GM18870 (cell line): ENCODE measurements around the gene ADCYAP1R1.
"Not testable (repeated sequence)": the region's sequence is repeated elsewhere in the genome, so short reads cannot be mapped to it uniquely, and the experiment has no call there.

Experiments
- ATAC-seq: cut with Tn5 transposase; IDR thresholded peaks from one replicate; pipeline ENCODE4 v1.9.1; 2021; ENCODE audit warnings: moderate library complexity; ENCODE audit not compliant: unreplicated experiment

Gene ADCYAP1R1

DNA sequence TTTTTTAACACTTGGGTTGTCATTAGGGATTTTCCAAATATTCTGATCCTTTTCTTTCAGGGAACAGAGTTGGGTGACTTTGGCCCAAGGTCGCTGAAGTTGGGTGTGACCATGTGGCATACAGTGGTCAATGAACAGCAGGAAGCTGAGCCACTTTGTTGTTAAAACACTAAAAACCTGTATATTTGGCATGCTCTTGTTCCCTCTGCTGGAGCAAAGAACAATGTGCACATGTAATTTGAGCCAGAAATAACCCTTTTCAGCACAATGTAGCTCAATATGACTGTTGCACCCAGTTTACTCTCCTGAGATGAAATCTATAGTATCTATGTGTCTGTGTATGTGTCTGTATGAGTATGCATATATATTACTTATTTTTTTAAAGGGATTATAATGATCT lies 74.9 kb downstream of the ADCYAP1R1 start:
- no peak for ATAC-seq

DNA sequence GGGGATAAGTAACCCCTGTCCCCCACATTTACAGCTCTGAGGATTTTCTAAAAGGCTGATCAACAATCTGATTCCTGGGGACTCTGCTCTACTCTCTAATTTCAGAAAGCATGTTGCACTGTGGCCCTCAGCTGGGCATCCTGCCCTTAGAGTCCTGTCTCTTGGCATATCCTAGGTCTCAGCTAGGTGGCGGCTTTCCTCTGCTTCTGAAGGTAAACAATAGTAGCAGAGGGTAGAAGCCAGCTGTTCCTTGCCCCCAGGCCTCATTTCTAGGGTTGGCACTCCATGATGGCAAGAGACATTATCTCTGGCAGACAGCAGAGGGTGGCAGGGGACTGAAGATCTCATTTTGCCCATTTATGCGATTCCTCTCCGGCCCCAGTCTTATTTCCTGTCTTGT lies 77.0 kb downstream of the ADCYAP1R1 start:
- no peak for ATAC-seq

DNA sequence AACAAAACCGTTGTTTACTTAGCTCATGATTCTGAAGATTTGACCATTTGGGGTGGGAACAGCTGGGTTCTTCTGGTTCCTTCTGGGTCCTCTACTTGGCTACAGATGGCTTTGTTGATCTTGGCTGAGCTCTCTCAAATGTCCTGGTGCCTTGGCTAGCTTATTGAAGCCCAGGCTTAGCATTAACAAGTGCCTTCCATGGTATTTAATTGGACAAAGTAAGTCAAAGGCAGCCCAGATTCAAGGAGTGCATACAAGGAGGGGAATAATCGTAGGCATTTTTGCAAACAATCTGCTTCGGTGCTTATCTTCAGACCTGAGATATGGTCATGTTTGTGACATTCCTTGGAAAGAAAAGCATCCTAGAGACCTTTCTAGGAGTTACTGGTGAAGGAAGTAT lies 81.4 kb downstream of the ADCYAP1R1 start:
- ATAC-seq, result no peak

DNA sequence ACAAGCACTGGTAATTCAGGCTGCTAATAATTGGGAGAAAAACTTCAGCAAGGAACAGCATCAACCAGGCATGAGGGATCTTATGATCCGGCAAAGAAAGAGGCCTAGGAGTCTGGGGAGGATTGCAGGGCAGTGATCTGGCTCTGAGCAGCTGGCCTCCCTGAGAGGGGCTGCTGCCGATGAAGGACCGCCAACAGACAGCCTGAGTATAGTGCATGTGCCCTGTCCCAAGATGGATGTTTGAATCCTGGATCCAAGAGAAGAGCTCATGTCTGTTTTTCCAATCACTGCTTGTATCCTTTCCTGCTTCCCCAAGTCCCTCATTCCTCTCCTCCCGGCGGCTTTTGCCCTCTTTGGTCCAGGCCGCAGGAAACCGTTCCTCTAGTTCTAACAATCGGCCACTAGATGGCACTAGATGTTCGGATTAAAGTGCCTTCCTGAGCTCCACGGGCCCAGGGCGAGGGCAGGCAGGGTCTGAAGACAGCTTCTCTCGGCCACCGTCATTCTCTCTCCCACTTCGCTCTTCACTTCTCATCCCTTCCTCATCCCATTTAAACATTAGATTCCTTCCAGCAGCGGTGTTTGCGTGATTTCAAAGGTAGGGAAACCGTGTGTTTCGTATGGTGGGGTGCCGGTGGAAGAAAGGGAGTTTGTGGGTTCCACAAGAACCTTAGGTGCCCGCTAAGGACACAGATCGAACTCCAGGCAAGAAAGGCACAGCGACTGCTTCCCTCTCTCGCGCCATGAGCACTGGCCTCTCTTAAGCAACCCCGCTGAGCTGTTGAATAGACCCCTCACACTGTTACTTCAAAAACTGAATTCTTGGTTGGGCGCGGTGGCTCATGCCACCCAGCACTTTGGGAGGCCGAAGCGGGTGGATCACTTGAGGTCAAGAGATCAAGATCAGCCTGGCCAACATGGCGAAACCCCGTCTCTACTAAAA lies 82.4 kb downstream of the ADCYAP1R1 start:
- ATAC-seq, result peak; percentile 73

DNA sequence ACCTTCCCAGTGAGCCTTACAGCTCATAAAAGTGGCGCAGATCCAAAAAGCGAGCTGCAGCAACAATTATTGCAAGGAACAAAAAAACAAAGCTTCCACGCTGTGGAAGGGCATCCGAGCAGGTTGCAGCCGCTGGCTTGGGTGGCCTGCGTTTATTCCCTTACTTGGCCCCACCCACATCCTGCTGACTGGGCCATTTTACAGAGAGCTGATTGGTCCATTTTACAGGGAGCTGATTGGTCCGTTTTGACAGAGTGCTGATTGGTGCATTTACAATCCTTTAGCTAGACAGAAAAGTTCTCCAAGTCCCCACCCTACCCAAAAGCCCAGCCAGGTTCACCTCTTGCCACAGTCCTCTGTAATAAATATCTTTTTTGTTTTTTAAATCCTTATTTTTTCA lies 85.1 kb downstream of the ADCYAP1R1 start:
- ATAC-seq, result no peak

DNA sequence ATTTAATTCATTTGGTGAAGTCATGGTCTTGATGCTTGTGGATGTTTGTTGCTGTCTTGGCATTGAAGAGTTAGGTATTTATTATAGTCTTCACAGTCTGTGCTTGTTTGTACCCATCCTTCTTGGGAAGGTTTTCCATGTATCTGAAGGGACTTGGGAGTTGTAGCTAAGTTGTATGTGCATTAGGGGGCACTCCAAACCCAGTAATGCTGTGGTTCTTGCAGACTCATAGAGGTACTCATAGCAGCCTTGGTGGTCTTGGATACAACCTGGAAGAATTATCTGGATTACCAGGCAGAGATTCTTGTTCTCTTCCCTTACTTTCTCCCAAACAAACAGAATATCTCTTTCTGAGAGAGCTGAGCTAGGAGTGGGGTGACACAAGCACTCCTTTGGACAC lies 93.2 kb downstream of the ADCYAP1R1 start:
- no peak for ATAC-seq

DNA sequence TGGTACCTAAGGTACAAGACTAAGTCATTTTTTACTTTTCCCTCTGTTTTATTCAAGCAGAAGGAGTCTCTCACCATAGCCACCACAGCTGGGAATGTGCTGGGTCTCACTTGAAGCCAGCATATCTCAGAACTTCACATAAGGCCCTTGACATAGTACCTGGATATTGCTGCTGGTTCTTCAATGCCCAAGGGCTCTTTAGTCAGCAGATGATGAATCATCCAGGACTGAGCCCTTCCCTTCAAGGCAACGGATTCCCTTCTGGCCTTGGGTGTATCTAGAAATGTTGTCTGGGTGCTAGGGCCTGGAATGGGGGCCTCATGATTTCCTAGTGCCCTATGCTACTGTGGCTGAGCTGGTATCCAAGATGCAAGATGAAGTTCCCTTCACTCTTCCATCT lies 93.9 kb downstream of the ADCYAP1R1 start:
- ATAC-seq, result no peak

DNA sequence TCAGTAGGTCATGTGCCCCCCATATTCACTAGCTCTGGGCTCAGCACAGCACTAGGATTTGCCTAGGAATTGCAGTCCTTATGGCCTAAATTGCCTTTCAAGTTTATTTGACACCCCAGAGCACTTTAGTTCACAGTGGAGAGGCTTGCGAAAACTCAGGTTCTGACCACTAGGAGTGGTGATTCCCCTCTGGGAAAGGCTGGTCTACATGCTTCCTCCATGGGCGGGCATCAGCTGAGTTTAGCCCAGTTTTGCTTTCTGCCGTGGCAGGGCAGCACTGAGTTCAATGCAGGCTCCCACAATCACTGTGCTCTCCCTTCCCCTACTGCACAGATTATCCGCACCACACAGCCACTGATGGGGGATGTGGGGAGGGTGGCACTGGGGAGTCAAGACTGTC lies 94.4 kb downstream of the ADCYAP1R1 start:
- no peak for ATAC-seq

DNA sequence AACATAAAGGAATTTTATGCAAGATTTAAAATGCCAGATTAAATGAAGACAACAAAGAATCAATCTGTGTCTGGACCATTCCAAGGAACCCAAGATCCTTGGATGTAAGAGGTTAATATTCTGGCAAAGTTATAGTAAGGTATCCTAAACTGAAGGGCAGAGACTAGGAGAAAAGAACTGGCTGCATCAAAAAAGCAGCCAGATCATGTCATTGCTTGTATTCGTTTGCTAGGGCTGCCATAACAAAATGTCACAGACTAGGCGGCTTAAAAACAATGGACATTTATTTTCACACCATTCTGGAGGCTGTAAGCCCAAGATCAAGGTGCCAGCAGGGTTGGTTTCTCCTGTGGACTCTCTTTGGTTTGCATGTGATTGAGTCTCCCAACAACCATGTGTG lies 99.7 kb downstream of the ADCYAP1R1 start:
- ATAC-seq, result no peak

DNA sequence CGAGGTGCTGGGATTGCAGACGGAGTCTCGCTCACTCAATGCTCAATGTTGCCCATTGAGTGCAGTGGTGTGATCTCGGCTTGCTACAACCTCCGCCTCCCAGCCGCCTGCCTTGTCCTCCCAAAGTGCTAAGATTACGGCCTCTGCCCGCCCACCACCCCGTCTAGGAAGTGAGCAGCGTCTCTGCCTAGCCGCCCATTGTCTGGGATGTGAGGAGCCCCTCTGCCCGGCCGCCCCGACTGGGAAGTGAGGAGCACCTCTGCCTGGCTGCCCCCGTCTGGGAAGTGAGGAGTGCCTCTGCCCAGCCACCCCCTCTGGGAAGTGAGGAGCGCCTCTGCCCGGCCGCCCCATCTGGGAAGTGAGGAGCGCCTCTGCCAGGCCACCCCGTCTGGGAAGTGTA lies 101.2 kb downstream of the ADCYAP1R1 start:
- not testable (repeated sequence) for ATAC-seq

DNA sequence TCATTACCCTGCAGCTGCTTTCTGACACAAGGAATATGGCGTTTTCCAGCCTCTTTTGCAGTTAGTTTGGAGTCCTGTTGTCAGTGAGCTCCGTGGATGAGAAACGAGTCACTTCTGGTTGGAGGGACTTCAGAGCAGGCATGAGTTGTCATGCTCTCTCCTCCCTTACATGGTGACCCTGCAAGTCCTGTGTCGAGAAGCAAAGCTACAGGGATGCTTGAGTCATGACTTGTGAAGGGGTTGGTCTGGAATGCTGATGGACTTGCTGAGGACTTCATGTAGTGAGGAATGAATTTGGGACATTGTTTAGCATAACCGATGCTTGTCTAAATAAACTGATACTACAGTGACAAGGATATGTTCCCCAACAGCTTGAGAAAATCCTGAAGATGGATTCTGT lies 108.8 kb downstream of the ADCYAP1R1 start:
- ATAC-seq, result no peak
